ENCODE data around the gene FHOD3.
"Not testable (repeated sequence)": the region's sequence is repeated elsewhere in the genome, so short reads cannot be mapped to it uniquely, and the experiment has no call there.

DNA sequence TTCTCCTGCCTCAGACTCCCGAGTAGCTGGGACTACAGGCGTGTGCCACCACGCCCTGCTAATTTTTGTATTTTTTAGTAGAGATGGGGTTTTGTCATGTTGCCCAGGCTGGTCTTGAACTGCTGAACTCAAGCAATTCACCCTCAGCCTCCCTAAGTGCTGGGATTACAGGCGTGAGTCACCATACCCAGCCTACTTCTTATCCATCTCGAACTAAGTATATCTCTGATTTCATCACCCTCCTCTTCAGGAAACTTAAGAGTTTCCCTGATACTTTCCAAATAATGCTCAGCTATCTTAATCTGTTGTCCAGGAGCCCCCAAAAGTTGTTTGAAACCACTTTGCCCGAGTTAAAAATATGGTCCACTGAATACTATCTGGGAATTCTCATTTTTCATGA is 59.2 kb downstream of the FHOD3 start:
- not testable (repeated sequence) for TF ChIP-seq CTCF (conservative IDR thresholded peaks at IDR 0.05; ENCODE audit: low read length); EZH2phosphoT487 (IDR thresholded peaks at IDR 0.05; ENCODE audit: borderline replicate concordance)
